GM19467 (cell line): ENCODE results near the gene CALML4.
"Not testable (repeated sequence)": the region's sequence is repeated elsewhere in the genome, so short reads cannot be mapped to it uniquely, and the experiment has no call there.

ENCODE experiments used
- ATAC-seq: cut with Tn5 transposase; IDR thresholded peaks from one replicate; pipeline ENCODE4 v1.9.1; 2021; ENCODE audit warnings: mild to moderate bottlenecking, moderate library complexity; ENCODE audit not compliant: unreplicated experiment

The CALML4 gene

GRCh38 chr15:68225442-68225841, 20.3 kb upstream of the CALML4 start:
- ATAC-seq = not testable (repeated sequence)

DNA sequence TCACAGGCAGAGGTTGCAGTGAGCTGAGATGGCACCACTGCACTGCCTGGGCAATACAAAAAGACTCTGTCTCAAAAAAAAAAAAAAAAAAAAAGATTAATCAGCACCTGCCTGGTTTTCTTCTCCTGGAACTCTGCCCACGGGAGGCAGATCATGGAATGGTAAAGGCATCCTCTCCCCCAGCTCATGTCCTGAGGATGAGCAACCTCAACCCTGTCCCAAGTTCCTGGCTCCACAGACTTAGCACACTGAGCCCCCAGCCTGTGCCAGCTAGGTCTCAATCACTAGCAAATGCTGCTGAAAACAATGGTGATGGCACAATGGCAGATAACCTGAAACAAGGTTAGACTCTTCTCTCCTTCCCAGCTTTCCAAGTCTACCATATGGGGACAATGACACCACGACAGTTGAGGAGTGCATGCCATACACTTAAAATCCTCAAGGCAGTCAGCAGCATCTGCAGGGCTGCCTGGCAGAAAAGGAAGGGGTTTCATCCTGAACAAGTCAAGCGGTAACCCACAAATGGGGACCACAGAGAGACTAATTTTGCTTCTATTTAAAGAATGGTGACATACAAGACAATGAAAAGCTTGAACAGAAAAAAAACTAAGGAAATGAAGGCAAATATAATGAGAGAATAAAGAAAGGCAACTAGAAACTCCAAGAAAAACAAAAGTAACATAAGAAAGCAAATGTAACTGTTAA, 19.6 kb upstream of the CALML4 start:
- no peak for ATAC-seq

- ATAC-seq = no peak
Observed at GRCh38 chr15:68224108-68224507, 19.0 kb upstream of the CALML4 start.

DNA sequence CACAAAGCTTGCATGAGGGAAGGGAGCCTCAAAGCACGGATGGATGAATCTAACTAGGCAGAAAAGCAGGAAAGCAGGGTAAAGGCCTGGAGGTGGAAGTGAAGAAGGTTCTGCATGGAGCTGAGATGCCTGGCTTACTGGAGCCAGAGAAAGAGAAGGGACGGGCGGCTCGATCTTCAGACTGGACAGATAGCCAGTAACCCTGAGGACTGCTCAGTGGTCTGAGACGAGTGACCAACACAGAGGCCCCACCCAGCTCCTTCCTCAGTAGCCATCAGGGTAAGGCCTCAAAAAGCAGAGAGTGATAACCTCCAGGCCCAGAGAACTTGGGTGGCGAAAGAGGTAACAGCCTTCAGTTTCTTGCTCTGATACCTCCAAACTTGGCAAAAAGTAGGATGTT, 18.0 kb upstream of the CALML4 start:
- ATAC-seq = no peak

DNA sequence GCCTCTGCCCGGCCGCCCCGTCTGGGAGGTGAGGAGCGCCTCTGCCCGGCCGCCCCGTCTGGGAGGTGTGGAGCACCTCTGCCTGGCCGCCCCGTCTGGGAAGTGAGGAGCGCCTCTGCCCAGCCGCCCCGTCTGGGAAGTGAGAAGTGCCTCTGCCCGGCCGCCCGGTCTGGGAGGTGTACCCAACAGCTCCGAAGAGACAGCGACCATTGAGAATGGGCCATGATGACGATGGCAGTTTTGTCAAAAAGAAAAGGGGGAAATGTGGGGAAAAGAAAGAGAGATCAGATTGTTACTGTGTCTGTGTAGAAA, 17.3 kb upstream of the CALML4 start:
- not testable (repeated sequence) for ATAC-seq

DNA sequence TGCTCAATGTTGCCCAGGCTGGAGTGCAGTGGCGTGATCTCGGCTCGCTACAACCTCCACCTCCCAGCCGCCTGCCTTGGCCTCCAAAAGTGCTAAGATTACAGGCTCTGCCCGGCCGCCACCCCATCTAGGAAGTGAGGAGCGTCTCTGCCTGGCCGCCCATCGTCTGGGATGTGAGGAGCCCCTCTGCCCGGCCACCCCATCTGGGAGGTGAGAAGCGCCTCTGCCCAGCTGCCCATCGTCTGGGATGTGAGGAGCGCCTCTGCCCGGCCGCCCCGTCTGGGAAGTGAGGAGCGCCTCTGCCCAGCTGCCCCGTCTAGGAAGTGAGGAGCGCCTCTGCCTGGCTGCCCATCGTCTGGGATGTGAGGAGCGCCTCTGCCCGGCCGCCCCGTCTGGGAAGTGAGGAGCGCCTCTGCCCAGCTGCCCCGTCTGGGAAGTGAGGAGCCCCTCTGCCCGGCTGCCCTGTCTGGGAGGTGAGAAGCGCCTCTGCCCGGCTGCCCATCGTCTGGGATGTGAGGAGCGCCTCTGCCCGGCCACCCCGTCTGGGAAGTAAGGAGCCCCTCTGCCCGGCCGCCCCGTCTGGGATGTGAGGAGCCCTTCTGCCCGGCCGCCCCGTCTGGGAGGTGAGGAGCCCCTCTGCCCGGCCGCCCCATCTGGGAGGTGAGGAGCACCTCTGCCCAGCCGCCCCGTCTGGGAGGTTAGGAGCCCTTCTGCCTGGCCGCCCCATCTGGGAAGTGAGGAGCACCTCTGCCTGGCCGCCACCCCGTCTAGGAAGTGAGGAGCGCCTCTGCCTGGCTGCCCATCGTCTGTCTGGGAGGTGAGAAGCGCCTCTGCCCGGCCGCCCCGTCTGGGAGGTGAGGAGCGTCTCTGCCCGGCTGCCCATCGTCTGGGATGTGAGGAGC, 16.6 kb upstream of the CALML4 start:
- not testable (repeated sequence) for ATAC-seq

DNA sequence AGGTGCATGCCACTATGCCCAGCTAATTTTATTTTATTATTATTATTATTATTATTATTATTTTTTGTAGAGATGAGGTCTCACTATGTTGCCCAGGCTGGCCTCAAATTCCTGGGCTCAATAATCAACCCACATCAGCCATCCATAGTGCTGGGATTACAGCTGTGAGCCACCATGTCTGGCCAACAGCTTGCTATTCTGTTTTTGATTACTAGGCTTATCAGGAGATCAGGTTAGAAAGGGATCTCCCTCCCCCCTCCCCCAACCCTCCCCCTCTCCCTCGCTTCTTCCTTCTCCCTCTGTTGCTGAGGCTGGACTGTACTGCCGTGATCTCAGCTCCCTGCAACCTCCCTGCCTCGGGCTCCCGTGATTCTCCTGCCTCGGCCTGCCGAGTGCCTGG, 15.8 kb upstream of the CALML4 start:
- ATAC-seq = no peak

GRCh38 chr15:68220489-68220888, 15.4 kb upstream of the CALML4 start:
- ATAC-seq = no peak

DNA sequence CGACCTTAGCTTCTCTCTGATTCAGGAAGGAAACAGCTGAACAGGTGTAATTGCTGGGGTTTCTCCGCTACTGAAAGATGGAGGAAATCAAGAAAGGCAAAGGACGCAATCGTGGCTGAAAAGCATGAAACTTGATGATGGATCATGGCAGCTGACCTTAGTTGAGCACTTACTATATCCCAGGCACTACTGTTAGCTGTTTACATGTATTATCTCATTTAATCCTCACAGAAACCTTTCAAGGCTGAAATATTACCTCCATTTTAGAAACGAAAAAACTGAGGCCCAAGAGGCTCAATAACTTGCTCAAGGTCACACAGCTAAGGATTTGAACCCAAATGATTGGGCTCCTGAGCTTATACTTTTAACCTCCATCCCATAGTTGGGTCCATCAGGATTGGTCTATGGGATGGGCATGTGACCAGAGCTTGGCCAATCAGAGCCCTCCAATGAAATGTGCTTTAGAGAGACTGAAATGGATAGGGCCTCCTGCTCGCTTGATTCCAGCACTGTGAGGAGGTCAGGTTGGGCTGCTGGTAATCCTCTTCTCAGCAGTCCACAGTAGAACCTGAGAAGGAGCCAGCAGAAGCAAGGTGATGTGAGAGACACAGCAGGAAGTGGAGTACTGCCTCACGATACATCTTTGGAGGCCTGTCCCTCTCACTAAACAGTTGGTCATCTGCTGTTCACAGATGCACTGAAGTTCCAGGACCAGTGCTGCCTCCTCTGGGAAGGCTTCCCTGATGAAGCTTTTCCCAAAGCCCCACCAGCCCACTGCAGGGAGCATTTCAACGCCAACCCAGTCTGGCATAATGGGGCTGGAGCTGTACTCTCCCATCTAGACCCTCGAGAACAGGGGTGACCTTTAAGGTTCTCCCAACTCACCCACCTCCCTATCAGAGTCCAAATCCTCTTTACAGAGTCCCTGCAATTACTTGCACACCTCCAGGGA, 14.0 kb upstream of the CALML4 start:
- ATAC-seq = no peak

DNA sequence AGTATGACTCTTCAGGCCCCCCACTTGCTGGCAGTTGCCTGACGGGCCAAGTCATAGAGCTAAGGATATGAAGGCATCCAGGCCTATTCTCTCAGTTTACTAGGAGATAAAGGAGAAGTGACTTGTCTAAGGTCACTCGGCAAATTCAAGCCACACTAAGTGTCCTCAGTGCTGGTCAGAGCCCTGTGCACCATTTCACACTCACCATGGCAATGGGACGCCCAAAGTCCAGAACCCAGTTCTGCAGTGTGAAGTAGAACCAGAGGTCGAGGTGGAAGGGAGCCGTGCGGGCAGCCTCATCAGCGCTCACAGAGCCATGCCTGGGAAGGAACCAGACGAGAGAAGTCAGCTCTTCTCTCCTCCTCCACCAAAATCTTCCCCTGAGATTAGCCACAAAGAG, 13.2 kb upstream of the CALML4 start:
- no peak for ATAC-seq

DNA sequence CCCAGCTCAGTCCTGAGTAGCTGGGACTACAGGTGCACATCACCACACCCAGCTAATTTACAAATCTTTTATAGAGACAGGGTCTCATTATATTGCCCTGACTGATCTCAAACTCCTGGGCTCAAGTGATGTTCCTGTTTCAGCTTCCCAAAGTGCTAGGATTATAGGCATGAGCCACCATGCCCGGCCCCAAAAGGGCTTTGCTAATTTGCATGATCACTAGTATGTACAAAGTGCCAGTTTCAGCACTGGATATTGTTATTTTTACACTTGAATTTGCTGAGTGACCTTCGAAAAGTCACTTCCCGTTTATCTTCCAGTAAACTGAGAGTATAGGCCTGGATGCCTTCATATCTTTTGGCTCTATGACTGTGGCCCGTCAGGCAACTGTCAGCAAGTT, 12.2 kb upstream of the CALML4 start:
- no peak for ATAC-seq

DNA sequence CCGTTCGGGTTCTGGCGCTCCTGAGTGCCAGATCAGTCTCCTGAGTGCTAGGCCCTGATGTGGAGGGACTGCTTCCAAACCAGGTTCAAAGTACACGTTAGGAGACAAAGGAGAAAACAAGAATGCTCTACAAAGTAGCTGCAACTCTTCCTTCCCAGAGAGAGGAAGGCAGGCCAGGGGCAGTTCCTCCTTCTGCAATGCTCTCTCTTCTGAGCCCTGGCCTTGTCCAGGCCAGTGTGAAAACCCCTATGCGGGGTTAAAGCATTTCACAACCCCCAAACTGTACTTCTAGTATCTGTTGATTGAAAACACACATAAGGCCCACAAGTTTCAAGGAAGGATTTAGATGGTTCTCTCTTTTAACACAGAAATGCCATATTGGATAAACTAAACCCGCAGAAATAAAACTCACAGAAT, 9.7 kb upstream of the CALML4 start:
- no peak for ATAC-seq

- ATAC-seq = no peak
Observed at GRCh38 chr15:68213991-68214837, 9.1 kb upstream of the CALML4 start.

- ATAC-seq = not testable (repeated sequence)
Observed at GRCh38 chr15:68213491-68213845, 8.3 kb upstream of the CALML4 start.

DNA sequence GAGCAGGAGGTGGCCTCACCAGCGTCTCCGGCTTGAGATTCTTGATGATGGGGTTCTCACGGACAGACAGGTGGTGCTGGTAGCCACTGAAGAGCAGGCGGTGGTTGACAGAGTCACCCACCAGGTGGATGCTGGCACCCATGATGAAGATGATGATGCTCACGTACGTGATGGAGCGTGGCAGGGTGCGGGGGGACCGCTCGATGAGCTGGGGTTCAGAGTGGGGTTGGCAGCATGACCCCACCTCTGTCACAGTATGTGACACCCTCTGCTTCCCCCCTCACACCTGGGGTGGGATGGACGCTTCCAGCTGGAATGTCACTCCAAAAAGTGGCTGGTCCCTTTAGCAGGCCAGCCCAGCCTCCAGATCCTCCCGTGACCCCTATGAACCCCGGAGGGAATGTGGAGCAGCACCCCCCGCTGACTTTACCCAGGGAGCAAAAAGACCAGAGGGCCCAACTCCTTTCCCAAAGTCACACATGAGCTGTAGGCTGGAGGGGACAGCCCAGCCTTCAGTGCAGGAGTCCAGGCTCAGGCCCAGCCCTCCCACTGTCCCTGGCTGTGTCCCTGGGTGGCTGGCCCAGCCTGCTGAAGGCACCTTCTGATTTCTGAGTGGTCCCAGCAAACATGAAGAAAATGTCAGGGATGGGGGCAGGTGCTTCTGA, 6.7 kb upstream of the CALML4 start:
- no peak for ATAC-seq

DNA sequence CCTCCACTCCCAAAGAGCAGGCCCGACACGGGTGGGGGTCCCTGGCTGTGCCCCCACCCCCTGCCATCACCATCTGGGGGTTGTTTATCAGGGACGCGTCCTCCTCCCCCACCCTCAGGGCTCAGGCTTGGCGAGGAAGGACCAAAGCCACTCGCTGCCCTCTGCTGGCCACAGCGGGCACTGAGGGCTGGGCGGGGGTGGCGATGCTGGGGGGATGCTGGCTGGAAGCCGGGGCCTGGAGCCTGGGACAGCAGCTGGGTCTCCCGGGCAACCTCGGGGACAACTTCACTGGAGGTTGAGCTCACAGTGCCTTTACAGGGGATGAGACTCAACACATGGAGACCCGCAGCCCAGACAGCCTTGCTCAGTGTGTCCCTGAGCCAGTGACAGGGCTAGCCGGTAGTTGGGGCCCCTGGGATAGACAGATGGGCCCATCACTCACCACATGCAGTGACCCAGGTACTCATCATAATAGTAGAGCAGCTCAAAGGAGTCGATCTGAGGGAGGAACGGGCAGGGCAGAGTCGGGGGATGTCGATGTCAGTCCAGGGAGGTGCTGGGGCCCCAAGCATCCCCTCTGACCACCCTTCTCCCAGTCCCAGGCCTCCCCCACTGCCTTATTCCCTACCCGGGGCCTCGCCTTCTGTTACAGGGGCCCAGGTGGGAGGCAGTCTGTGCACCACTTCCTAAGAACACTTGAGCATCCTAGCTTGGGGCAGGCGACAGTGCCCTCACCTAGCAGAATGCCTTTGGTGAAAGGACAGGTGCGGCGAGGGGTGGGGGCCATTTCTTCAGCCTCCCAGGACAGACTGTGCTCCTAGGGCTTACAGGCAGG, 5.9 kb upstream of the CALML4 start:
- no peak for ATAC-seq

DNA sequence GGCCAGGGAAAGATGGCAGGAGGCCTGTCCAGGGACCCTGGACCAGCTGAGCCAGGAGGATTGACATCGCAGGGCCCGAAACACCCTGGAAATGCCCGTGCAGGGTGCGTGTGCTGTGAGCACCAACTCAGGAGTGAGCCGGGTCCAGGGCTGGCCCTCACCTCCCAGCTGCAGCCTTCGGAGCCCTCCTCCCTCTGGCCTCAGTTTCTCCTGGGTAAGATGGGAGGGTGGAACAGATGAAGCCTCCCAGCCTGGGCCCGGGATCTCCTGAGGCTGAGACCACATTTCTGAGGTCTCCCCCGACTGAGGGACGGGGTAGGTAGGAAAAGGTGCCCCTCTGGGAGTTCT, 5.3 kb upstream of the CALML4 start:
- no peak for ATAC-seq

DNA sequence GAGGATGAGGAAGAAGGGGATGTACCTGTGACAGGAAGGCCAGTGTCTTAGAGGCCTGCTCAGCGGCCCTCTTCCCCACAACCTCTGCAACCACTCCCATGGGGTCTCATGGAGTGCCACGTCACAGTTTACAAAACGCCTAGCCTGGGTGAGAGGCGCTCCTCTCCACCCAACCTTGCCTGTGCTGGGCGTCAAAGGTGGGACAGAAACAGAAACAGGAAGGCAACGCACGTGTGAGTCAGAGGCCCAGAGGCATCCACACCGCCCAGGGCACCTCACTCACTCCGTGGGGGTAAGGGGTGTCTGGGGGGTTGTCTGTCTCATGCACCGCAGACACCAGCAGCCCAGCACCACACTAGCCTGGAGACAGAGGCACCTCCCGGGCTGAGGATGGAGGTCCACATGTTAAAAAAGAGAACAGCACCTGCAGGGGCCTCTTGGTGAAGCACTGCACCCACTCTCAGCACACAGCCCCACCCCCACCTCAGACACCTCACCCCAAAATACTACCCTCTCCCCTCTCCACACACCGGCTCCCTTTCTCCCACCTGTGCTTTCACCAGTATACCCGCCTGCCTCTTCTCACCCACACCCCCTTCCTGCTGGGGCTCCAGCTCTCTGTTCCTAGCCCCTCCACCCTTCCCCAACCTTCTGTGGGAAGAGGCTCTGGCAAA, 4.7 kb upstream of the CALML4 start:
- ATAC-seq = no peak

DNA sequence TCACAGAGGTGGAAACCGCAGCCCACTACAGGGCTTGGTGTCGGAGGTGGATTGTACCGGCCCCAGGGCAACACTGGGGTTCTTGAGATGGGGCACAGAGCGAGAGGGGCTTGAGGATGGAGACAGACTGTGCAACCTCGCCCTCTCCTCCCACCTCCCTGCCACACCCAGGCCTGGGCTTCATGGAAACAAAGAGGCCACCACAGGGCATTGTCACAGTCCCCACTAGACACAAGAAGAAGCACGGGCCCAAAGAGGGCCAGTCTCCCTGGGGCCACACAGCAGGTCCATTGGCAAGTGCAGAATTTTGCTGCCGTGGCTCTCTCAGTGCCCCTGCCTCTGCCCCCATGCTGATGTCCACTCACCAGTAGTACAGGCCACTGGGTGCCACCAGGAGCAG, 4.1 kb upstream of the CALML4 start:
- no peak for ATAC-seq
